ENCODE results near the gene MSH5. TPM values are rescaled to one million over a fixed set of nuclear protein-coding genes. Genes with fewer than 3 reads are reported as not detected.
"Not testable (repeated sequence)": the region's sequence is repeated elsewhere in the genome, so short reads cannot be mapped to it uniquely, and the experiment has no call there.

Gene MSH5
- polyA plus RNA-seq, 2 donors = 6.3 to 15.8 TPM

DNA sequence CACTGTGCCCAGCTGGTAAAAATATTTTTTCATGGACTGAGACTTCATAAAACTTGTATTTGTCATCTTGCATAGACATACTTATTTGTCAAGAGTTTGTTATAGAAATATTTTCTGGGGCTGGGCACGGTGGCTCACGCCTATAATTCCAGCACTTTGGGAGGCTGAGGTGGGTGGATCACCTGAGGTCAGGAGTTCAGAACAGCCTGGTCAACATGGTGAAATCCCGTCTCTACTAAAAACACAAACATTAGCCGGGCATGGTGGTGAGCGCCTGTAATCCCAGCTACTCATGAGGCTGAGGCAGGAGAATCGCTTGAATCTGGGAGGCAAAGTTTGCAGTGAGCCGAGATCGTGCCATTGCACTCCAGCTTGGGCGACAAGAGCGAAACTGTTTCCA, 68.8 kb downstream of the MSH5 start:
- not testable (repeated sequence) for H3K27me3 ChIP-seq (ENCODE audit: control insufficient read depth in 1 of 2, insufficient read depth in 2 of 2, low read length in 2 of 2); H3K9me3 ChIP-seq (ENCODE audit: control insufficient read depth in 2 of 2, insufficient read depth in 1 of 2, low read depth in 1 of 2, low read length in 1 of 2); H3K4me1 ChIP-seq (ENCODE audit: control insufficient read depth in 2 of 2, insufficient read depth in 2 of 2, low read length in 1 of 2); H3K27ac ChIP-seq (ENCODE audit: low read depth in 2 of 2, low read length in 1 of 2); H3K4me3 ChIP-seq (ENCODE audit: low read depth in 1 of 2, low read length in 2 of 2); H3K36me3 ChIP-seq (ENCODE audit: control insufficient read depth in 2 of 2, insufficient read depth in 2 of 2, low read length in 1 of 2)
- WGBS, 2 donors = 91 to 93% methylated on average over 10 of the region's 10 CpGs

DNA sequence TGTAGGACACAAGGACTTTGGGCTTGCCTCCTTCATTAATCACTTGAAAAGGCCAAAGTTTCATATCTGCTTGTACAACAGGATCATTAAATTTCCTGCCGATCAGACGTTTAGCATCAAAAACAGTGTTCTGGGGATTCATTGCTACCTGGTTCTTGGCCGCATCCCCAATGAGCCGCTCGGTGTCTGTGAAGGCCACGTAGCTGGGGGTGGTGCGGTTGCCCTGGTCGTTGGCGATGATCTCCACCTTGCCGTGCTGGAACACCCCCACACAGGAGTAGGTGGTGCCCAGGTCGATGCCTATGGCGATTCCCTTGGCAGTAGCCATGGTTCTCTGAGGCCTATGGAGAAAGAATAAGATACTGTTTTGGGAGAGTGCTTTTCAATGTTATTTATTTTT, 71.8 kb downstream of the MSH5 start:
- WGBS, 2 donors = 91 to 92% methylated on average over 12 of the region's 12 CpGs
- Histone ChIP-seq H3K4me1 (ENCODE audit: control insufficient read depth in 2 of 2, insufficient read depth in 2 of 2, low read length in 1 of 2) (peaks cover 0 to 3% of the 10 kb centered on the region in 2 donors), H3K4me3 (ENCODE audit: low read depth in 1 of 2, low read length in 2 of 2) (no peak overlapping the region), H3K9me3 (ENCODE audit: control insufficient read depth in 2 of 2, insufficient read depth in 1 of 2, low read depth in 1 of 2, low read length in 1 of 2) (no peaks in the 10 kb centered on the region), H3K27ac (ENCODE audit: low read depth in 2 of 2, low read length in 1 of 2) (no peak overlapping the region), H3K36me3 (ENCODE audit: control insufficient read depth in 2 of 2, insufficient read depth in 2 of 2, low read length in 1 of 2) (no peaks in the 10 kb centered on the region), H3K27me3 (ENCODE audit: control insufficient read depth in 1 of 2, insufficient read depth in 2 of 2, low read length in 2 of 2) (no peaks in the 10 kb centered on the region)

Other genes starting within 250 kb of the MSH5 start
- under 1 TPM; 0.29 to 0.77 TPM for gene MICB, start 241.9 kb upstream of the MSH5 start, polyA plus RNA-seq
- gene MCCD1, start 211.0 kb upstream of the MSH5 start, polyA plus RNA-seq = not detected
- gene DDX39B, start 198.0 kb upstream of the MSH5 start, polyA plus RNA-seq = 100 to 1,000 TPM; 181 to 321 TPM
- under 1 TPM; 0.32 to 0.49 TPM for gene ATP6V1G2, start 193.4 kb upstream of the MSH5 start, polyA plus RNA-seq
- 10 to 100 TPM; 16.1 to 20.2 TPM for gene NFKBIL1, start 192.4 kb upstream of the MSH5 start, polyA plus RNA-seq
- under 1 TPM; 0.10 to 0.14 TPM for gene LTA, start 167.7 kb upstream of the MSH5 start, polyA plus RNA-seq
- 1 to 10 TPM in 1 of 2 donors, under 1 TPM in 1; 0.71 to 2.4 TPM for gene TNF, start 164.4 kb upstream of the MSH5 start, polyA plus RNA-seq
- 1 to 10 TPM; 1.8 to 3.0 TPM for gene LTB, start 157.6 kb upstream of the MSH5 start, polyA plus RNA-seq
- 1 to 10 TPM; 2.8 to 6.9 TPM for gene LST1, start 153.7 kb upstream of the MSH5 start, polyA plus RNA-seq
- under 1 TPM in 1 of 2 donors, not detected in 1; 0.07 TPM for gene NCR3, start 147.0 kb upstream of the MSH5 start, polyA plus RNA-seq
- gene AIF1, start 124.8 kb upstream of the MSH5 start, polyA plus RNA-seq = 10 to 100 TPM in 1 of 2 donors, 1 to 10 TPM in 1; 8.0 to 12.6 TPM
- 100 to 1,000 TPM in 1 of 2 donors, 10 to 100 TPM in 1; 76.6 to 110 TPM for gene PRRC2A, start 119.3 kb upstream of the MSH5 start, polyA plus RNA-seq
- gene BAG6, start 87.3 kb upstream of the MSH5 start, polyA plus RNA-seq = 100 to 1,000 TPM; 158 to 259 TPM
- 1 to 10 TPM; 4.3 to 6.0 TPM for gene APOM, start 84.1 kb upstream of the MSH5 start, polyA plus RNA-seq
- gene C6orf47, start 79.2 kb upstream of the MSH5 start, polyA plus RNA-seq = 10 to 100 TPM; 20.6 to 21.1 TPM
- gene GPANK1, start 75.0 kb upstream of the MSH5 start, polyA plus RNA-seq = 10 to 100 TPM; 10.2 to 10.4 TPM
- gene CSNK2B, start 73.9 kb upstream of the MSH5 start, polyA plus RNA-seq = 100 to 1,000 TPM; 140 to 187 TPM
- 1 to 10 TPM; 5.3 to 7.4 TPM for gene LY6G5B, start 70.0 kb upstream of the MSH5 start, polyA plus RNA-seq
- gene LY6G5C, start 58.9 kb upstream of the MSH5 start, polyA plus RNA-seq = 1 to 10 TPM in 1 of 2 donors, under 1 TPM in 1; 0.76 to 1.1 TPM
- 10 to 100 TPM; 30.0 to 40.1 TPM for gene ABHD16A, start 36.7 kb upstream of the MSH5 start, polyA plus RNA-seq
- not detected for gene LY6G6F, start 33.1 kb upstream of the MSH5 start, polyA plus RNA-seq
- 1 to 10 TPM in 1 of 2 donors, under 1 TPM in 1; 0.67 to 1.3 TPM for gene LY6G6D, start 24.7 kb upstream of the MSH5 start, polyA plus RNA-seq
- 10 to 100 TPM; 17.2 to 21.9 TPM for gene LY6G6C, start 18.3 kb upstream of the MSH5 start, polyA plus RNA-seq
- under 1 TPM; 0.49 to 0.88 TPM for gene MPIG6B, start 16.6 kb upstream of the MSH5 start, polyA plus RNA-seq
- gene DDAH2, start 10.7 kb upstream of the MSH5 start, polyA plus RNA-seq = 10 to 100 TPM; 46.5 to 73.3 TPM
- 100 to 1,000 TPM; 258 to 412 TPM for gene CLIC1, start 3.5 kb upstream of the MSH5 start, polyA plus RNA-seq
- gene SAPCD1, start 22.7 kb downstream of the MSH5 start, polyA plus RNA-seq = 1 to 10 TPM; 2.3 to 7.6 TPM
- gene VWA7, start 37.3 kb downstream of the MSH5 start, polyA plus RNA-seq = 1 to 10 TPM in 1 of 2 donors, under 1 TPM in 1; 0.33 to 1.3 TPM
- 10 to 100 TPM; 35.7 to 37.3 TPM for gene VARS1, start 55.7 kb downstream of the MSH5 start, polyA plus RNA-seq
- gene LSM2, start 67.0 kb downstream of the MSH5 start, polyA plus RNA-seq = 10 to 100 TPM; 25.6 to 42.9 TPM
- under 1 TPM; 0.39 to 0.42 TPM for gene HSPA1L, start 75.3 kb downstream of the MSH5 start, polyA plus RNA-seq
- gene HSPA1A, start 75.5 kb downstream of the MSH5 start, polyA plus RNA-seq = 100 to 1,000 TPM; 105 to 125 TPM
- 100 to 1,000 TPM in 1 of 2 donors, 10 to 100 TPM in 1; 26.9 to 103 TPM for gene HSPA1B, start 87.7 kb downstream of the MSH5 start, polyA plus RNA-seq
- gene NEU1, start 122.8 kb downstream of the MSH5 start, polyA plus RNA-seq = 10 to 100 TPM; 13.6 to 14.6 TPM
- under 1 TPM; 0.19 to 0.33 TPM for gene SLC44A4, start 139.0 kb downstream of the MSH5 start, polyA plus RNA-seq
- gene EHMT2, start 157.7 kb downstream of the MSH5 start, polyA plus RNA-seq = 10 to 100 TPM; 27.2 to 39.6 TPM
- 1 to 10 TPM; 2.4 to 3.6 TPM for gene ZBTB12, start 162.1 kb downstream of the MSH5 start, polyA plus RNA-seq
- 1 to 10 TPM; 1.2 to 1.3 TPM for gene C2, start 187.7 kb downstream of the MSH5 start, polyA plus RNA-seq
- gene CFB, start 206.1 kb downstream of the MSH5 start, polyA plus RNA-seq = 10 to 100 TPM; 15.9 to 19.6 TPM
- 10 to 100 TPM; 30.2 to 49.3 TPM for gene NELFE, start 219.0 kb downstream of the MSH5 start, polyA plus RNA-seq
- 10 to 100 TPM; 39.1 to 58.0 TPM for gene SKIC2, start 219.2 kb downstream of the MSH5 start, polyA plus RNA-seq
- gene DXO, start 232.1 kb downstream of the MSH5 start, polyA plus RNA-seq = 10 to 100 TPM; 11.8 to 16.5 TPM
- 10 to 100 TPM in 1 of 2 donors, 1 to 10 TPM in 1; 6.9 to 13.1 TPM for gene C4A, start 242.1 kb downstream of the MSH5 start, polyA plus RNA-seq